Esophagus squamous epithelium (tissue), 5 donors: ENCODE data around the gene WSCD2. TPM values are rescaled to one million over a fixed set of nuclear protein-coding genes. Genes with fewer than 3 reads are reported as not detected.

Experiments
- DNase-seq: peaks from one replicate; lab custom pipeline; 2025; lab: John Stamatoyannopoulos, UW
- H3K27ac ChIP-seq, 4 donors: fragments of 200-600 bp; sonication (generic); one replicate each; pipeline ENCODE4 v1.5.1; 2016 to 2019; ENCODE audit warnings: mild to moderate bottlenecking in 1 of 4
- H3K27me3 ChIP-seq, 4 donors: fragments of 200-600 bp; sonication (generic); 1 replicate in 3 of 4; 2 replicates in 1 of 4; pipeline versions ENCODE4 v1.5.1 to v1.6.0; 2017 to 2021; ENCODE audit warnings: antibody characterized with exemption in 1 of 4
- H3K36me3 ChIP-seq, 3 donors: fragments of 200-600 bp; sonication (generic); one replicate each; pipeline ENCODE4 v1.5.1; 2016 to 2019
- H3K4me1 ChIP-seq, 3 donors: fragments of 200-600 bp; sonication (generic); one replicate each; pipeline ENCODE4 v1.5.1; 2017 to 2019
- H3K4me3 ChIP-seq, 4 donors: fragments of 200-600 bp; sonication (generic); 1 replicate in 3 of 4; 2 replicates in 1 of 4; pipeline ENCODE4 v1.5.1; 2016 to 2019; ENCODE audit warnings: mild to moderate bottlenecking in 2 of 4, moderate library complexity in 1 of 4
- H3K9me3 ChIP-seq, 3 donors: fragments of 200-600 bp; sonication (generic); one replicate each; pipeline ENCODE4 v1.5.1; 2016 to 2019
- CTCF ChIP-seq, 6 experiments: fragments of 450-650 bp in 4 of 6; fragments of 200-600 bp in 2 of 6; sonication (generic) in 2 of 6; IDR thresholded peaks; one replicate each; pipeline ENCODE4 v1.5.1; 2016 to 2019; ENCODE audit warnings: antibody characterized with exemption in 6 of 6, mild to moderate bottlenecking in 4 of 6, moderate library complexity in 4 of 6
- POLR2A ChIP-seq, 4 donors: fragments of 450-650 bp; IDR thresholded peaks; one replicate each; pipeline ENCODE4 v1.6.1; 2017; ENCODE audit warnings: antibody characterized with exemption in 4 of 4, mild to moderate bottlenecking in 4 of 4, moderate library complexity in 3 of 4
- WGBS, 2 donors: methylation state at CpG; one replicate each; pipeline ENCODE4 v1.1.5; 2018; 5-methylcytosine and 5-hydroxymethylcytosine counted together
- intact Hi-C: fragments of 100-400 bp; cut with DNase I; formaldehyde crosslinking; loops from one replicate; pipeline ENCODE4 v1.15.0; 2022
- total RNA-seq, 4 donors: library from RNA; depleted of rRNA; stranded (reverse); fragments of >200 nt; gene quantifications; one replicate each; pipeline ENCODE4 v1.1.0, GENCODE V29; 2016
- donor health status: DM: yes; HTN: yes; CAD: no.

Gene WSCD2
- total RNA-seq, 4 donors from 2014 or later = 0.62 to 3.6 (median 3.3) TPM; not detected in 1

DNA sequence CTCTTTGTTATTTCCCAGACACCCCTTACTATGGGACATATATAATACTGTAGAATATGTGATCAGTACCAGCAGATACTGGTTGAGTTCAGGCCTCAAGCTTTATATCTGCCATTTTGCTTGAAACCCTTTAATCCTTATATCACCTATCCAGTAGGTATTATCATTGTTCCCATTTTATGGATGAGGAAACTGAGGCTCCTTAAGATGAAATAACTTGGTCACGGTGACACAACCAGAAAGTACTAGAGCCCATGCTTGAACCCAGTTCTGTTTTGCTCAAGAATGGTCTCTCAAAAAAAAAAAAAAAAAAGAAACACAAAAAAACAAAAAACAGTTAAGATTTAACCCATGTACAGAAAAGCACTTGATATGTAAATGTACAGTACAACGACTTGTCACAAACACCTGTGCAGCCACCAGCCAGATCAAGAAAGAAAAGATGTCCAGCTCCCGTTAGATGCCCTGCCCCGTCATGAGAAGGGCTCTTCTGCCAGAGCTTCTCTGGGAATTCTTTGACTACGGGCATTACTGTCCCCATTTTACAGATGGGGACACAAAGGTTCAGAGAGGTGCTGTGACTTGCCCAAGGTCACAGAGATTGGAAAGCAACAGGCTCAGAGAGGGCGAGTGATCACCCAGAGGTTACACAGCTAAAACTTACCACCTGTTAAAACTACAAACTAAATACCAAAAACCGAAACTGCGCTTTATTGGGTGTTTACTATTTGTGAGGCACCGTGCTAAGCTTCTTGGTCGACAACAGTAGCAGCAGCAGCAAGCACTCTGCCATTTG lies 669 bp upstream of the WSCD2 start:
- no peaks in the 10 kb centered on the region for H3K9me3 ChIP-seq
- peak overlapping the region in 2 of 4 donors; percentile 42 to 78 for H3K27ac ChIP-seq
- H3K27me3 ChIP-seq = peaks cover 0 to 59% (median 0%) of the 10 kb centered on the region in 4 donors
- no peaks in the 10 kb centered on the region for H3K36me3 ChIP-seq
- no peak for TF ChIP-seq POLR2A (IDR thresholded peaks at IDR 0.05)
- DNase-seq = no peak
- 63 to 65% methylated on average over 9 to 10 of the region's 10 CpGs for WGBS, 2 donors
- intact Hi-C loops = no loop called here
- peak overlapping the region in 3 of 4 donors; percentile 57 to 66 (median 65) for H3K4me3 ChIP-seq
- peaks cover 5 to 43% (median 10%) of the 10 kb centered on the region in 3 donors for H3K4me1 ChIP-seq

DNA sequence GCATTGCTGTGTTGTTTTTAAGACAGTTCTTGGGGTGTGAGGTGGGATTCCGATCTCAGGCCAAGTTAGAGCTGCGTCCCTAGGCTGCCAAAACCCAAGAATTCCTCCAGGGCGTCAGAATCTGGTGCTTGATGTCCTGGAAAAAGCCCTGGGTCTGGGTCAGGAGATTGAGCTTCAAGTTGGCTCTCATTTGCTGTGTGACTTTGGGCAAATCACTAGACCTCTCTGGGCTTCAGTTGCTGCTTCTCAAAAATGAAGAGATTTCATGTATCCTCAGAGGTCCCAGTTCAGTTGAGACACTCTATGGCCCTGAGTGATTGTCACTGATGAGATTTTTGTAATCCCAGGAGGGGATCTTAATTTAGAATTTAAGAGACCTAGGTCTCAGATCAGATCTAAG lies 1.9 kb downstream of the WSCD2 start:
- no CpG with 5 or more reads among the region's 3 CpGs for WGBS, 2 donors
- Histone ChIP-seq H3K27ac (no peak overlapping the region), H3K4me1 (peaks cover 5 to 48% (median 10%) of the 10 kb centered on the region in 3 donors), H3K27me3 (peaks cover 0 to 62% (median 0%) of the 10 kb centered on the region in 4 donors), H3K9me3 (no peaks in the 10 kb centered on the region), H3K36me3 (no peaks in the 10 kb centered on the region), H3K4me3 (no peak overlapping the region)
- intact Hi-C loops = no loop called here
- DNase-seq = no peak
- TF ChIP-seq CTCF (IDR thresholded peaks at IDR 0.05) (no peak), POLR2A (IDR thresholded peaks at IDR 0.05) (no peak)

DNA sequence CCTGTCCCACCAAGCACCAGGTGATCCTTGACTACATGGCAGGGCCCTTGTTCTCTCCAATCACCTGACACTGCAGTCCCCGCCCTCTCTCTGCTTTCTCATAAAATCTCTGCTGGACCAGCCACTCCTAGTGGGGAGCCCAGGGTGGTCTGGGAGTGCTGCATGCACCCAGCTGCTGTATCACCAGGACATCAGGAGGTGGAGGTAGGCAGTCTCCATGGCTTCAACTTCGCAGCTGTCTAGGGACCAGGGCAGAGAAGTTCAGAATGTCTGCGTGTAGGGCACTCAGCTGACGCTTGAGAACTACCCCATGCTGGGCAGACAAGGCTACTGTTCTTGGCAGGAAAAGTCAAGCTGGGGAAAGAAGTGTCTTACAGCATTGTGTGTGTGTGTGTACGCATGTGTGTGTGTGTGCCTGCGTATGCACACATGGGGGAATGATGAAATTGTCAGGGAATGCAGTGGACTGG lies 2.6 kb downstream of the WSCD2 start:
- no peaks in the 10 kb centered on the region for H3K36me3 ChIP-seq
- H3K9me3 ChIP-seq = no peaks in the 10 kb centered on the region
- DNase-seq = no peak
- H3K4me3 ChIP-seq = no peak overlapping the region
- 71 to 88% methylated on average over 5 of the region's 6 CpGs for WGBS, 2 donors
- H3K27me3 ChIP-seq = peaks cover 0 to 55% (median 0%) of the 10 kb centered on the region in 4 donors
- TF ChIP-seq POLR2A (IDR thresholded peaks at IDR 0.05) (no peak), CTCF (IDR thresholded peaks at IDR 0.05) (no peak)
- no peak overlapping the region for H3K27ac ChIP-seq
- intact Hi-C loops = no loop called here
- H3K4me1 ChIP-seq = peaks cover 5 to 48% (median 10%) of the 10 kb centered on the region in 3 donors

GRCh38 chr12:108133482-108133881 lies 4.4 kb downstream of the WSCD2 start:
- no peak for DNase-seq
- 37 to 39% methylated on average over 5 to 6 of the region's 7 CpGs for WGBS, 2 donors
- intact Hi-C loops = no loop called here

GRCh38 chr12:108134744-108135143 lies 5.7 kb downstream of the WSCD2 start:
- Histone ChIP-seq H3K27ac (no peak overlapping the region), H3K4me3 (no peak overlapping the region), H3K36me3 (no peaks in the 10 kb centered on the region), H3K27me3 (peaks cover 0 to 28% (median 0%) of the 10 kb centered on the region in 4 donors), H3K4me1 (peaks cover under 1 to 35% (median 2%) of the 10 kb centered on the region in 3 donors), H3K9me3 (no peaks in the 10 kb centered on the region)
- no peak for DNase-seq
- intact Hi-C loops = no loop called here
- WGBS, 2 donors = 90 to 96% methylated on average over 5 of the region's 5 CpGs
- TF ChIP-seq POLR2A (IDR thresholded peaks at IDR 0.05) (no peak), CTCF (IDR thresholded peaks at IDR 0.05) (no peak)

More at GRCh38 chr12:108133482-108133881, 4.4 kb downstream of the WSCD2 start:
- no peak overlapping the region for H3K4me3 ChIP-seq
- no peaks in the 10 kb centered on the region for H3K9me3 ChIP-seq
- TF ChIP-seq POLR2A (IDR thresholded peaks at IDR 0.05) = no peak
- TF ChIP-seq CTCF (IDR thresholded peaks at IDR 0.05) = no peak
- H3K27ac ChIP-seq = no peak overlapping the region
- peaks cover 0 to 41% (median 0%) of the 10 kb centered on the region in 4 donors for H3K27me3 ChIP-seq
- H3K36me3 ChIP-seq = no peaks in the 10 kb centered on the region
- H3K4me1 ChIP-seq = peaks cover 5 to 47% (median 10%) of the 10 kb centered on the region in 3 donors
